H1 (cell line): ENCODE measurements around the gene ADGRG1. TPM values are rescaled to one million over a fixed set of nuclear protein-coding genes. Genes with fewer than 3 reads are reported as not detected.

Source experiments
- CTCF ChIA-PET: fragments of 300-600 bp; sonication (Branson Sonifier 250); formaldehyde crosslinking; loops from one replicate; lab custom pipeline; 2021; ENCODE audit not compliant: partially characterized antibody; lab: Charles Lee
- POLR2A ChIA-PET: fragments of 300-600 bp; sonication (Branson Sonifier 250); formaldehyde crosslinking; loops from one replicate; lab custom pipeline; 2021; ENCODE audit warnings: inconsistent platforms; ENCODE audit not compliant: partially characterized antibody; lab: Charles Lee
- DNase-seq, 2 experiments: peaks; one replicate each; pipeline versions ENCODE4 v3.0.0 to v3.0.0-alpha.2; 2010 to 2022; ENCODE audit warnings: low spot score in 2 of 2, low read depth in 1 of 2, mixed read lengths in 1 of 2
- FAIRE-seq: peaks from 2 replicates; lab custom pipeline; 2011; peaks lifted over from hg19 to GRCh38; lab: Jason Lieb, UNC
- H2AFZ ChIP-seq: 2 replicates; pipeline ENCODE4 v1.8.1; 2012; ENCODE audit warnings: low read length, inconsistent platforms
- H2AK5ac ChIP-seq: 2 replicates; pipeline ENCODE4 v1.6.1; 2013; ENCODE audit warnings: low read depth, low read length
- H2BK120ac ChIP-seq: replicated peaks from 2 replicates; pipeline ENCODE3; 2013; ENCODE audit warnings: low read depth, low read length, inconsistent platforms
- H2BK12ac ChIP-seq: 2 replicates; pipeline ENCODE4 v1.6.1; 2013; ENCODE audit warnings: low read depth, low read length
- H2BK15ac ChIP-seq: 2 replicates; pipeline ENCODE4 v1.6.1; 2013; ENCODE audit warnings: low read length
- H2BK20ac ChIP-seq: 2 replicates; pipeline ENCODE4 v1.6.1; 2013; ENCODE audit warnings: low read length
- H2BK5ac ChIP-seq: 2 replicates; pipeline ENCODE4 v1.6.1; 2013; ENCODE audit warnings: low read depth, low read length
- H3K14ac ChIP-seq: 2 replicates; pipeline ENCODE4 v1.6.1; 2013; ENCODE audit warnings: inconsistent platforms; ENCODE audit not compliant: insufficient read length
- H3K18ac ChIP-seq: 2 replicates; pipeline ENCODE4 v1.6.1; 2013; ENCODE audit warnings: low read length; ENCODE audit errors: extremely low read depth
- H3K23ac ChIP-seq: 2 replicates; pipeline ENCODE4 v1.6.1; 2013; ENCODE audit warnings: inconsistent platforms; ENCODE audit not compliant: insufficient read length
- H3K23me2 ChIP-seq: 2 replicates; pipeline ENCODE4 v1.6.1; 2013; ENCODE audit warnings: low read depth, low read length
- H3K27ac ChIP-seq: 2 replicates; pipeline ENCODE4 v1.6.1; 2011; ENCODE audit warnings: low read depth, low read length, inconsistent platforms
- H3K27me3 ChIP-seq, 4 experiments: replicated peaks in 1 of 4; 1 replicate in 1 of 4; 2 replicates in 3 of 4; pipeline versions ENCODE4 v1.6.1 to v1.8.1; 2011 to 2013; ENCODE audit warnings: low read length in 3 of 4, mild to moderate bottlenecking in 3 of 4, inconsistent platforms in 2 of 4, mixed read lengths in 2 of 4, moderate library complexity in 1 of 4; ENCODE audit not compliant: control insufficient read depth in 3 of 4, insufficient read depth in 3 of 4; ENCODE audit errors: extremely low read depth in 1 of 4
- H3K36me3 ChIP-seq, 4 experiments: 2 replicates each; pipeline versions ENCODE4 v1.6.1 to v1.8.1; 2011 to 2013; ENCODE audit warnings: mild to moderate bottlenecking in 4 of 4, low read length in 3 of 4, moderate library complexity in 2 of 4, control low read depth in 1 of 4, inconsistent platforms in 1 of 4; ENCODE audit not compliant: insufficient read depth in 4 of 4, control insufficient read depth in 2 of 4
- H3K4ac ChIP-seq: replicated peaks from 2 replicates; pipeline ENCODE3; 2013; ENCODE audit warnings: low read length, low read depth, mixed read lengths, inconsistent platforms; ENCODE audit not compliant: insufficient read length
- H3K4me1 ChIP-seq, 4 experiments: replicated peaks in 1 of 4; 1 replicate in 1 of 4; 2 replicates in 3 of 4; pipeline versions ENCODE4 v1.6.1 to v1.8.1; 2011 to 2013; ENCODE audit warnings: low read length in 3 of 4, inconsistent platforms in 2 of 4, mixed read lengths in 1 of 4; ENCODE audit not compliant: insufficient read depth in 4 of 4, control insufficient read depth in 3 of 4
- H3K4me2 ChIP-seq, 2 experiments: 2 replicates each; pipeline versions ENCODE4 v1.6.1 to v1.8.1; 2011 to 2013; ENCODE audit warnings: low read depth in 2 of 2, low read length in 2 of 2, control low read depth in 1 of 2, inconsistent platforms in 1 of 2, mild to moderate bottlenecking in 1 of 2; ENCODE audit not compliant: insufficient read depth in 1 of 2
- H3K4me3 ChIP-seq, 4 experiments: fragments of 200-600, 300-600 bp in 1 of 4; sonication (generic), shearing (Covaris generic), sonication (Bioruptor Twin) in 1 of 4; 2 replicates each; pipeline versions ENCODE4 v1.5.1 to v1.8.1; 2011 to 2016; ENCODE audit warnings: low read length in 4 of 4, low read depth in 3 of 4, control low read depth in 2 of 4, inconsistent platforms in 2 of 4, mild to moderate bottlenecking in 2 of 4, mixed read lengths in 1 of 4, moderate library complexity in 1 of 4; ENCODE audit not compliant: insufficient read depth in 2 of 4; ENCODE audit errors: extremely low read depth in 1 of 4
- H3K56ac ChIP-seq: replicated peaks from 2 replicates; pipeline ENCODE3; 2013; ENCODE audit warnings: low read depth, mild to moderate bottlenecking, mixed read lengths, low read length, inconsistent platforms; ENCODE audit not compliant: insufficient read length
- H3K79me1 ChIP-seq: 2 replicates; pipeline ENCODE4 v1.6.1; 2013; ENCODE audit warnings: low read depth, low read length, control low read depth
- H3K79me2 ChIP-seq, 2 experiments: 2 replicates each; pipeline versions ENCODE4 v1.6.1 to v1.8.1; 2012 to 2013; ENCODE audit warnings: low read length in 2 of 2, mild to moderate bottlenecking in 2 of 2, inconsistent platforms in 1 of 2; ENCODE audit not compliant: insufficient read depth in 2 of 2, control insufficient read depth in 1 of 2
- H3K9ac ChIP-seq, 4 experiments: replicated peaks in 1 of 4; 1 replicate in 1 of 4; 2 replicates in 3 of 4; pipeline versions ENCODE4 v1.6.1 to v1.8.1; 2011 to 2013; ENCODE audit warnings: low read depth in 3 of 4, low read length in 3 of 4, control low read depth in 2 of 4, mild to moderate bottlenecking in 2 of 4, moderate library complexity in 2 of 4, inconsistent platforms in 1 of 4; ENCODE audit errors: extremely low read depth in 1 of 4
- H3K9me3 ChIP-seq, 2 experiments: 2 replicates each; pipeline versions ENCODE4 v1.6.1 to v1.8.1; 2012 to 2013; ENCODE audit warnings: mild to moderate bottlenecking in 2 of 2, moderate library complexity in 2 of 2, control low read depth in 1 of 2, inconsistent platforms in 1 of 2, low read depth in 1 of 2, low read length in 1 of 2, mixed read lengths in 1 of 2; ENCODE audit not compliant: insufficient read depth in 2 of 2
- H4K20me1 ChIP-seq, 2 experiments: replicated peaks in 1 of 2; 2 replicates each; pipeline versions ENCODE3 to v1.8.1; 2011 to 2013; ENCODE audit warnings: inconsistent platforms in 2 of 2, low read length in 2 of 2, mild to moderate bottlenecking in 1 of 2; ENCODE audit not compliant: insufficient read depth in 2 of 2, control insufficient read depth in 1 of 2
- H4K5ac ChIP-seq: 2 replicates; pipeline ENCODE4 v1.6.1; 2013; ENCODE audit warnings: low read length, low read depth, mixed read lengths, inconsistent platforms; ENCODE audit not compliant: insufficient read length
- H4K8ac ChIP-seq: 2 replicates; pipeline ENCODE4 v1.8.0; 2013; ENCODE audit warnings: mild to moderate bottlenecking, moderate library complexity, low read length, inconsistent platforms; ENCODE audit not compliant: insufficient read depth; ENCODE audit errors: extremely low read depth
- H4K91ac ChIP-seq: replicated peaks from 2 replicates; pipeline ENCODE3; 2013; ENCODE audit warnings: low read length, mixed read lengths, inconsistent platforms; ENCODE audit not compliant: insufficient read length
- CBX8 ChIP-seq: fragments of 300-800, 300-1000 bp; sonication (generic); IDR thresholded peaks from 2 replicates; pipeline ENCODE4 v1.7.1; 2016; ENCODE audit warnings: low read depth, low read length, borderline replicate concordance
- POLR2A ChIP-seq, 2 experiments: IDR thresholded peaks; 1 replicate in 1 of 2; 2 replicates in 1 of 2; pipeline ENCODE4 v1.6.1; 2011; ENCODE audit warnings: low read depth in 2 of 2, low read length in 2 of 2, mild to moderate bottlenecking in 2 of 2; ENCODE audit errors: control extremely low read depth in 1 of 2
- WGBS, 2 experiments: shearing (Covaris generic) in 1 of 2; methylation state at CpG; one replicate each; pipeline versions ENCODE4 v1.1.6 to v1.1.7; 2013 to 2015; ENCODE audit warnings: low lambda C conversion rate in 2 of 2, mixed read lengths in 2 of 2, inconsistent platforms in 1 of 2, low coverage in 1 of 2, missing lambda C conversion rate in 1 of 2; ENCODE audit not compliant: insufficient replicate concordance in 2 of 2, insufficient coverage in 1 of 2, insufficient read length in 1 of 2; ENCODE audit errors: extremely low coverage in 1 of 2, missing lambda C conversion rate in 1 of 2; 5-methylcytosine and 5-hydroxymethylcytosine counted together
- polyA plus RNA-seq, 7 experiments: library from polyadenylated mRNA; depleted of rRNA in 3 of 7; stranded (reverse) in 5 of 7; unstranded in 2 of 7; fragments of >200 nt in 5 of 7; fragments of 200-250 nt in 2 of 7; gene quantifications; 1 replicate in 5 of 7; 2 replicates in 1 of 7; 4 replicates in 1 of 7; pipeline versions ENCODE4 v1.2.1 to v1.2.3, GENCODE V29; 2011 to 2013; ENCODE audit warnings: missing spikeins in 2 of 7, mixed read lengths in 2 of 7
- total RNA-seq: library from RNA; stranded (reverse); fragmentation: NEBNext Ultra II Directional; extraction: Animal tissue kit (Norgen Biotek cat#: 25700); gene quantifications from 2 replicates; pipeline ENCODE4 v1.2.1, GENCODE V29; 2021

The ADGRG1 gene
- total and polyA plus RNA-seq, 2 of the 8 experiments (the other 6 are each of a cell fraction or from before 2014, with no cell fraction given), result 1.3 to 2.6 TPM

DNA sequence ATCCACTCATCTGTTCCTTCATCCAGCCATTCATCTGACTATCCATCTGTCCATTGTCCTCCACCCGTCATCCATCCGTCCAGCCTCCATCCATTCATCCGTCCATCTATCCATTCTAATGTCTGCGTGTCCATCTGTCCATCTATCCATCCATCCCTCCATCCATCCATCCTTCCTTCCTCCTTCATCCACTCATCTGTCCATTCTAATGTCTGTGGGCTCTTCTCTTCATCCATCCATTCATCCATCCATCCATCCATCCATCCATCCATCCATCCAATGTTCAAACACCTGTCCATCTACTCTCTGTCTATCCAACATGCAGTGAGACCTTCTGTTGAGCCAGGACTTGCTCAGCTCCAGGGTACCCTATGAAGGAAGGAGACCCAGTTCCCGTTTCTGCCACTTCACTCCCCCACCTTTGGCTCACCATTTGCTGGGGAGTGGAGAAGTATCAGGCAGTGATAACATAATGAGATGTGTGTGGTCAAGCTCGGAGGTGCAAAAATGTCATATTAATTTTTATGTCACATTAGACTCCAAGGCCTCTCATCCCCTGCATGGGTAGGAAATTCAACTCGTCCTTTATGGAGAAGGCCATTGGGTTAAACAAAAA is 36.5 kb upstream of the ADGRG1 start:
- Histone ChIP-seq H3K4ac (no peak overlapping the region), H2AFZ (no peak overlapping the region), H4K91ac (no peak overlapping the region), H3K79me2 (no peaks in the 10 kb centered on the region), H3K9me3 (peaks cover 0 to 5% of the 10 kb centered on the region in 2 experiments; a peak in 1 of 4 replicates), H3K23me2 (no peaks in the 10 kb centered on the region; the same call in 1 of the 2 replicates), H3K4me1 (no peaks in the 10 kb centered on the region; a peak in 1 of 7 replicates), H3K14ac (no peak overlapping the region), H3K4me3 (no peak overlapping the region), H3K56ac (no peak overlapping the region), H4K20me1 (no peaks in the 10 kb centered on the region), H2AK5ac (no peak overlapping the region), H3K18ac (no peak overlapping the region), H3K27ac (no peak overlapping the region), H4K5ac (no peak overlapping the region), H3K4me2 (no peak overlapping the region), H2BK12ac (no peak overlapping the region), H3K23ac (no peak overlapping the region), H3K9ac (no peak overlapping the region), H2BK20ac (no peak overlapping the region), H4K8ac (no peak overlapping the region), H3K79me1 (no peaks in the 10 kb centered on the region), H3K36me3 (no peaks in the 10 kb centered on the region), H3K27me3 (peaks cover 0 to 4% (median under 1%) of the 10 kb centered on the region in 4 experiments; a peak in 2 of 7 replicates), H2BK15ac (no peak overlapping the region), H2BK5ac (no peak overlapping the region), H2BK120ac (no peak overlapping the region)
- CTCF ChIA-PET, result interaction anchor here (0.9 to 9.0 kb wide), 27 partner anchors 10 to 172 kb away, joined by 3 to 122 read pairs (median 5); no protein-coding TSS in a partner anchor
- FAIRE-seq (no peak), DNase-seq (no peak)
- no peak for TF ChIP-seq POLR2A (IDR thresholded peaks at IDR 0.05; ENCODE audit: control extremely low read depth in 1 of 2, low read depth in 2 of 2, low read length in 2 of 2)
- no peak for TF ChIP-seq CBX8
- WGBS, 2 experiments, result 69% methylated on average over 7 of the region's 7 CpGs; no CpG with 5 or more reads in 1 of the 2 experiments
- POLR2A ChIA-PET, result no interaction called here
